HepG2 (cell line): Measurements from ENCODE around the gene IFI35. TPM values are rescaled to one million over a fixed set of nuclear protein-coding genes. Genes with fewer than 3 reads are reported as not detected.

Experiments used
- ASH2L ChIP-seq: fragments of 300-600, 200-600 bp; sonication (generic); IDR thresholded peaks from 2 replicates; pipeline ENCODE4 v1.7.0; 2017; ENCODE audit warnings: low read depth, mild to moderate bottlenecking, moderate library complexity, mixed read lengths, low read length; ENCODE audit not compliant: insufficient read length
- CSRNP2 ChIP-seq: sonication (generic); formaldehyde crosslinking; conservative IDR thresholded peaks from 2 replicates; pipeline ENCODE4 v1.8.0; 2022; ENCODE audit warnings: low read depth, missing genetic modification reagents
- DDIT3 ChIP-seq: sonication (generic); formaldehyde crosslinking; IDR thresholded peaks from 2 replicates; pipeline ENCODE4 v1.4.0; 2020; ENCODE audit warnings: mild to moderate bottlenecking, missing genetic modification reagents
- HIC2 ChIP-seq: sonication (generic); formaldehyde crosslinking; IDR thresholded peaks from 2 replicates; pipeline ENCODE4 v1.9.0; 2022; ENCODE audit warnings: low read depth, missing genetic modification reagents
- HMGXB3 ChIP-seq: sonication (generic); formaldehyde crosslinking; IDR thresholded peaks from 2 replicates; pipeline ENCODE4 v1.4.0; 2020; ENCODE audit warnings: missing genetic modification reagents, borderline replicate concordance
- SP1 ChIP-seq, 2 experiments: fragments of 450-650 bp in 1 of 2; sonication (generic) in 1 of 2; formaldehyde crosslinking in 1 of 2; IDR thresholded peaks; 2 replicates each; pipeline versions ENCODE4 v1.4.0 to v1.6.1; 2016 to 2020; ENCODE audit warnings: missing genetic modification reagents in 1 of 2
- TCF7L2 ChIP-seq: IDR thresholded peaks from 2 replicates; pipeline ENCODE4 v1.6.1; 2011; ENCODE audit warnings: mild to moderate bottlenecking, low read depth, low read length, moderate library complexity
- THAP11 ChIP-seq: IDR thresholded peaks from 2 replicates; pipeline ENCODE4 v1.6.1; 2016; ENCODE audit warnings: missing biosample characterization, missing genetic modification reagents
- ZNF407 ChIP-seq: sonication (generic); formaldehyde crosslinking; IDR thresholded peaks from one replicate; pipeline ENCODE4 v1.5.1; 2020; ENCODE audit warnings: mild to moderate bottlenecking, missing genetic modification reagents; ENCODE audit errors: not compliant biosample characterization
- ZNF781 ChIP-seq: sonication (generic); formaldehyde crosslinking; IDR thresholded peaks from 2 replicates; pipeline ENCODE4 v1.5.1; 2020; ENCODE audit warnings: borderline replicate concordance, mild to moderate bottlenecking, missing genetic modification reagents; ENCODE audit errors: not compliant biosample characterization
- polyA plus RNA-seq, 8 experiments: library from polyadenylated mRNA; depleted of rRNA in 3 of 8; stranded (reverse) in 7 of 8; unstranded in 1 of 8; fragments of >200 nt; fragmentation: Illumina TruSeq in 4 of 8; extraction: Trizol in 4 of 8; gene quantifications; 2 replicates each; pipeline versions ENCODE4 v1.2.1 to v1.2.3, GENCODE V29; 2011 to 2016; ENCODE audit warnings: low read depth in 4 of 8, missing spikeins in 1 of 8, mixed read lengths in 1 of 8; ENCODE audit not compliant: insufficient read depth in 1 of 8
- total RNA-seq, 5 experiments: library from RNA; depleted of rRNA; stranded (reverse); fragments of >200 nt; fragmentation: Illumina TruSeq; extraction: Trizol; gene quantifications; 2 replicates each; pipeline ENCODE4 v1.2.3, GENCODE V29; 2016; ENCODE audit warnings: low read depth in 1 of 5

IFI35 gene
- total and polyA plus RNA-seq, 2 of the 13 experiments (the other 11 are each of a cell fraction or from before 2014, with no cell fraction given): 28.9 to 38.1 TPM

GRCh38 chr17:43010667-43011308, 4.2 kb downstream of the IFI35 start (continued):
- TF ChIP-seq THAP11 (CRISPR knock-in tag) (peak; percentile 64; the same call in 1 of the 2 replicates), ZNF407 (CRISPR knock-in tag) (no peak), SP1 (IDR thresholded peaks at IDR 0.05) (no peak), SP1 (CRISPR knock-in tag; IDR thresholded peaks at IDR 0.05) (no peak), ZNF781 (CRISPR knock-in tag) (no peak), CSRNP2 (CRISPR knock-in tag) (no peak), DDIT3 (CRISPR knock-in tag) (peak; percentile 3; the same call in 1 of the 2 replicates), ASH2L (peak; percentile 93), HMGXB3 (CRISPR knock-in tag) (no peak; the same call in 1 of the 2 replicates), TCF7L2 (no peak), HIC2 (CRISPR knock-in tag) (peak; percentile 50; the same call in 1 of the 2 replicates)
